Bone marrow (tissue), 2 donors: ENCODE data around the gene CCDC71.
A peak's percentile ranks its signal among the peaks of the same experiment; 100 is the strongest.

Experiments used
- DNase-seq, 2 donors: peaks; one replicate each; lab custom pipeline; 2025; lab: John Stamatoyannopoulos, UW

CCDC71 gene

DNA sequence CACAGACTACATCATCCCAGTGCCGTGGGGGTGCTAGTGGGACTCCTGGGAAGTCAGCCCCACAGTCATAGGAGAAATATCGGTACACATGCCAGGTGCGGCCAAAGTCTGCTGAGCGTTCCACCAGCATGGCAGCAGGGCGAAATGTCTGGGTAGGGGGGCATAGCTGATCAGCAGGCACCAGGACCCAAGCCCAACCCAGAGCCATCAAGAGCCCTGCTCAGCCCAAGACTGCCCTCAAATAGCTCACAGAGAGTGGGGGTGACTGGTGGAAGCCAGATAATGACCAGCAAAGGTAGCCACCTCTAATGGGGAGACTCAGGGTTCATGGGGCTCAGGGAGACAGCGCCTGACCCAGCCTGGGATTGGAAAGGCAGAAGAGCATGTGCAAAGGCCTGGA lies 34.6 kb downstream of the CCDC71 start:
- DNase-seq: no peak

- no peak for DNase-seq
These were observed 35.1 kb downstream of the CCDC71 start for GRCh38 chr3:49131040-49131439.

DNA sequence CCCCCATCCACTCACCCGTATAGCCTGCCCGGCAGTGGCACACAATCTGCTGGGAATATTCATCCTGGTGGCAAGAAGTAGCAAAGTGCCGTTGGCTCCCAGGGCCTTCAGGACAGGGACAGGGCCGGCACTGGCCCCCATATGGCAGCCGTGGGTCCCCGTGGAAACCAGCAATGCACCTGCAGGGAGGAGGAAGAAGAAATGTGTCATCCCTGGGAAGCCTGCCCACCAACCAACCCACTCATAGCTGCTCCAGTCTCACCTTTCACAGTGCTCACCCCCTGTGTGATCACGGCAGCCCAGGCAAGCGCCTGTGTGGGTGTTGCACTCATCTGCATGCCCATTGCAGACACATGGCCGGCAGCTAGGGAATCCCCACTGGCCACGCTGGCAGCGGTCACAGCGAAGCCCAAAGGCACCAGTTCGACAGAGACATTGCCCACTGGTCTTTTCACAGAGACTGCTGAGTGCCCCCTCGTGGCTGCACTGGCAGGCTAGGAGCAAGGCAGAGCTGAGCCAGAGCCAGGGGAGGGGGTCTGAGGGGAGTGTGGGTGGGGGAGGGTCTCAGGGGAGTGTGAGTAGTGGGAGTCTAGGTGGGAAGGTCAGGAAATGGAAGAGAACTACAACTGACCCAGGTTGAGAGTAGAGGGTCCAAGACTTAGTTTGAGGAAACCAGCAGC lies 41.0 kb downstream of the CCDC71 start:
- no peak for DNase-seq

GRCh38 chr3:49124203-49124602 lies 41.9 kb downstream of the CCDC71 start:
- no peak for DNase-seq

- no peak for DNase-seq
These were observed 42.4 kb downstream of the CCDC71 start for GRCh38 chr3:49123687-49124086.

DNA sequence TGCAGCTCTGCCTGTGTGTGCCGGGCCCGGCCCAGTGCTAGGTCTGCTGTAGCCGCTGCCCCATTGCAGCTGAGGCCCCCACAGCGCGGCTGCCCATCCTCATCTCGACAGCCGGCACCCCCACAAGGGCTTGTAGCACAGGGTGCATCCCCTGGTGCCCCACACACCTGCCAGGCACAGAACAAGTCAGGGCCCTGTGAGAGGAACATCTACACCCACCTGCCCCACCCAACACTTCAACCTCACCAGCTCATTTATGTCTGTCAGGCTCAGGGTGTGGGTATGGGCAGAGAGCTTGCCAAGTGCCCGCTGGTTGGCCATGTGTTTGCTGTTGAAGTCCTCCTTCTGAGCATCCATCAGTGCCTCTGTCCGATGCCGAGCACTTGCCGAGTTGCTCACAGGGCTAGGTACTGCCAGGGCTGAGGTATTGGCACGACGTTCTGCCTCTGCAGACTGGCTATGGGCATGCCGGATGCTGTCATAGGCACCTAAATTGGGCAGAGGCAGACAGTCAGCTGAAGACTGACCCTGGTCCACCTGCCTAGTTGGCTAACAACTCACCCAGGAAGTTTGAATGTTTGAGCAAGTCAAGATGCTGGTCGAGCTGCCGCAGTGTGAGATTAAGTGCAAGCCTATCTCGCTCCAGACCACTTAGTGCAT lies 43.1 kb downstream of the CCDC71 start:
- no peak for DNase-seq

DNA sequence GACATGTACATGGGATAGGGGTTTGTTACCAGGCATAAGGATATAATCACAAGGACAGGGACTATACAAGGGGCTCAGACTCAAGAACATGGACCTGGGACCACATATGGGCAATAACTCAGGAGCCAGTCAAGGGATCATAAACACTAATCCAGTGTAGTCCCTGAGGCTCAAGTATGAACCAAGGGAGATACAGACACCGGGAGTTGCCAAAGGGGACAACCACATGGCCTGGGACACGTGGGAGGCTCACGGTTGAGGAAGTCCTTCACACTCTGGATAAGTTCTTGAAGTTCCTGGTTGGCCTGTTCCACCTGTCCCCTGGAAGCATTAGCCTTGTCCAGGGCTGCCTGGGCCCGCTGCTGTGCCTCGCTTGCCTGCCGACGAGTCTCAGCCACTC lies 43.7 kb downstream of the CCDC71 start:
- DNase-seq: no peak

DNA sequence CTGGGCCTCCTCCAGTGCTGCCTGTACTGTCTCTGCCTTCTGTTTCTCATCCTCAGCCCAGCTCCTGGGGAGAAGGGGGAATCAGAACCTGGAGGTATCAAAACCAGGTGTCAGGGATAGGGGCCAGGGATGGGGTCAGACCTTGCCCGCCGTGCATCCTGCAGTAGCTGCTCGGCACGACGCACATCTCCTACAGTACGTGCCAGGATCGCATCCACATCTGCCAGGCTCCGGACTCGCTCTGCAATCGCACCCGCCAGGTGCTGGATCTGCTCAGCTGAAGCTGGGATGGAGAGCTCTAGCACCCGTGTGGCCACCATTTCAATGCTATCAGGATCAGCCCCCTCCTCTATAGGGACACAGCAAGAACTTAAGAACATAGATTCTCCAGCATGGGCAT lies 44.1 kb downstream of the CCDC71 start:
- DNase-seq: no peak

GRCh38 chr3:49121132-49121736 lies 44.9 kb downstream of the CCDC71 start:
- DNase-seq: no peak

GRCh38 chr3:49120438-49121131 lies 45.5 kb downstream of the CCDC71 start, which contains the start of gene USP19:
TSS of gene USP19 (minus strand) at chr3:49120823. CDS start at chr3:49119145, 1,678 bp downstream.
- DNase-seq: peak; percentile 76 to 91

DNA sequence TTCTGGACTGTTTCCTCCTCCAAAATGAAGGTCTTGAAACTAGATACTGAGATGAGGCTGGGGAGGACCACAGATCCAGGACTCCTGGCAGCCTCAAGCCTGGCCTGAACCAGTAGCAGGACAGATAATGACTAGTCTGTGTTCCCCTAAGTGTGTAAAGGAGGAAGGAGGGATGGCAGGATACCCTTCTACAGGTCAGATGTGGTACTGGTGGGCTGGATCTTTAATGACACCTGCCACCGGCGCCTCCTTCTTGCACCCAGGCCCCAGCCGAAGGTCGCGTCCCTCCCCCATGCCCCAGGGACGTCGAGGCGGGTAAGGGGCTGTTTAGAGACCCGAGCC lies 46.1 kb downstream of the CCDC71 start:
- DNase-seq: no peak

GRCh38 chr3:49119439-49119838 lies 46.7 kb downstream of the CCDC71 start:
- DNase-seq: no peak

- no peak for DNase-seq
These were observed 47.1 kb downstream of the CCDC71 start for GRCh38 chr3:49119036-49119435.
